GM12892 (cell line): ENCODE measurements around the gene OCA2.

ENCODE experiments used
- POLR2A ChIP-seq: IDR thresholded peaks from 2 replicates; pipeline ENCODE4 v1.6.1; 2011; ENCODE audit warnings: low read depth, low read length, control low read depth
- POLR2AphosphoS5 ChIP-seq: IDR thresholded peaks from 2 replicates; pipeline ENCODE4 v1.6.1; 2011; ENCODE audit warnings: low read depth, low read length, control low read depth
- TAF1 ChIP-seq: IDR thresholded peaks from 2 replicates; pipeline ENCODE4 v1.6.1; 2011; ENCODE audit warnings: low read depth, mild to moderate bottlenecking, control low read depth, low read length, borderline replicate concordance

GRCh38 chr15:27734785-27735495 lies 364.2 kb downstream of the OCA2 start:
- TF ChIP-seq TAF1: no peak
- no peak for TF ChIP-seq POLR2A
- TF ChIP-seq POLR2AphosphoS5: no peak
